C4-2B (cell line): ENCODE measurements around the gene SLC13A5.
"Not testable (repeated sequence)": the region's sequence is repeated elsewhere in the genome, so short reads cannot be mapped to it uniquely, and the experiment has no call there.

Source experiments
- ZFX ChIP-seq: fragments of 450-650 bp; IDR thresholded peaks from 2 replicates; pipeline ENCODE4 v1.6.1; 2017
- TF ChIP-seq, protein P1 (sequence below): fragments of 450-650 bp; conservative IDR thresholded peaks from 2 replicates; pipeline ENCODE4 v1.5.1; 2017; ENCODE audit warnings: mild to moderate bottlenecking

- TF ChIP-seq, protein P1, sequence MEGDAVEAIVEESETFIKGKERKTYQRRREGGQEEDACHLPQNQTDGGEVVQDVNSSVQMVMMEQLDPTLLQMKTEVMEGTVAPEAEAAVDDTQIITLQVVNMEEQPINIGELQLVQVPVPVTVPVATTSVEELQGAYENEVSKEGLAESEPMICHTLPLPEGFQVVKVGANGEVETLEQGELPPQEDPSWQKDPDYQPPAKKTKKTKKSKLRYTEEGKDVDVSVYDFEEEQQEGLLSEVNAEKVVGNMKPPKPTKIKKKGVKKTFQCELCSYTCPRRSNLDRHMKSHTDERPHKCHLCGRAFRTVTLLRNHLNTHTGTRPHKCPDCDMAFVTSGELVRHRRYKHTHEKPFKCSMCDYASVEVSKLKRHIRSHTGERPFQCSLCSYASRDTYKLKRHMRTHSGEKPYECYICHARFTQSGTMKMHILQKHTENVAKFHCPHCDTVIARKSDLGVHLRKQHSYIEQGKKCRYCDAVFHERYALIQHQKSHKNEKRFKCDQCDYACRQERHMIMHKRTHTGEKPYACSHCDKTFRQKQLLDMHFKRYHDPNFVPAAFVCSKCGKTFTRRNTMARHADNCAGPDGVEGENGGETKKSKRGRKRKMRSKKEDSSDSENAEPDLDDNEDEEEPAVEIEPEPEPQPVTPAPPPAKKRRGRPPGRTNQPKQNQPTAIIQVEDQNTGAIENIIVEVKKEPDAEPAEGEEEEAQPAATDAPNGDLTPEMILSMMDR: not testable (repeated sequence)
- TF ChIP-seq ZFX: not testable (repeated sequence)
Observed at GRCh38 chr17:6663200-6663599, 50.0 kb downstream of the SLC13A5 start.
